ENCODE data around the gene KLHDC3. TPM values are rescaled to one million over a fixed set of nuclear protein-coding genes. Genes with fewer than 3 reads are reported as not detected.

KLHDC3 gene, protein sequence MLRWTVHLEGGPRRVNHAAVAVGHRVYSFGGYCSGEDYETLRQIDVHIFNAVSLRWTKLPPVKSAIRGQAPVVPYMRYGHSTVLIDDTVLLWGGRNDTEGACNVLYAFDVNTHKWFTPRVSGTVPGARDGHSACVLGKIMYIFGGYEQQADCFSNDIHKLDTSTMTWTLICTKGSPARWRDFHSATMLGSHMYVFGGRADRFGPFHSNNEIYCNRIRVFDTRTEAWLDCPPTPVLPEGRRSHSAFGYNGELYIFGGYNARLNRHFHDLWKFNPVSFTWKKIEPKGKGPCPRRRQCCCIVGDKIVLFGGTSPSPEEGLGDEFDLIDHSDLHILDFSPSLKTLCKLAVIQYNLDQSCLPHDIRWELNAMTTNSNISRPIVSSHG
- polyA plus RNA-seq (ENCODE audit: insufficient read length in 4 of 4): 100 to 1,000 TPM in 1 of 4 donors, 10 to 100 TPM in 3; 90.6 to 112 (median 95.0) TPM

DNA sequence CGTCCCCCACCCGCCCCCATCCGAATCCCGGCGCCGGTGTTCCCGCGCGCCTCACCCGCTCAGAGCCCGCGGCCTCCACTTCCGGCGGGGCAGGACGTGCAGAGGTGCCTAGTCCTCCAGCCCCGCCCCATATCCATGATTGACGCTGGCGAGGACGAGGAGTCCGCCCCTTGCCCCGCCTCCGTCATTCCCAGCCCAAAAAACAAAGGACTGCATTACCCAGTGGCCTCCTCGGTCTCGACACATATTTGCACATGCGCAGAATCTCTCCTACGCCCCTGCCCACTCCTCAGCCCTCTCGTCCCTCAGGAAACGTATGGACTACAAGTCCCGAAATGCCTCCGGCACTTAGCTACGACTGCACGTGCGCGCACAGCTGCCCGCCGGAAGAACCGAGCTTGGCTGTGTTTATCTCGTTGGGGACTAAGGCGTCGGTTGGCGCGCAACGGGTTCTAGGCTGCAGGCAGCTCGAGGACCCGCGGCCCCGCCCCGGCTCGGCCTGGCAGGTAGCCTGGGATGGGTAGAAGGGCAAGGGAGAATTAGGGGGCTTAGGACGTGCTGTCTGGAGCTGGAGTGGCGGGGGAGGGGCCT, at the start of gene KLHDC3, which contains the start of gene MEA1:
TSS of gene KLHDC3 (plus strand) at position 407 of the 591 bp plus-strand sequence. CDS start 2,944 bp downstream, outside the sequence.
TSS of gene MEA1 (minus strand) at position 104 of the 591 bp plus-strand sequence. CDS start 133 bp downstream, outside the sequence.
- DNase-seq (ENCODE audit: low read depth in 4 of 4, low spot score in 3 of 4): peak; percentile 99 to 100 (median 100)

DNA sequence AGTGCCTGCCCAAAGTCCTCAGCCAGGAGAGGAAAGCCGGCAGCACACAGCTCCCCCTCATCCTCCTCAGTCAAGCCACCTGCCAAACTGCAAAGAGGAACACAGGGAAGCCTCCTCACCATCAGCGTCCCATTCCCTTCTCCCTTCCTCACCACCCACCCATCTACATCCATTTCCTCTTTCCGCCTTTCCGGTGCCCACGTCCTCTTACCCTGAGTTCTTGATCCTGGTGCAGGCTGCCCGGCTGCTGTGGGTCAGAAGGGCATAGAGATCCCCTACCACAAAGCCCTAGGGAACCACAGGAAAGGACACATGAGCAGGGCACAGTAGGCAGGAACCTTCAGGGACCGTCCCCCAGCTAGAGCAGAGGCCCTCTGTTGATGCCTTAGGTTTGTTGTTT, 47.5 kb upstream of the KLHDC3 start:
- no peak for DNase-seq (ENCODE audit: low read depth in 4 of 4, low spot score in 3 of 4)

GRCh38 chr6:42967228-42967627, 46.8 kb upstream of the KLHDC3 start:
- DNase-seq (ENCODE audit: low read depth in 4 of 4, low spot score in 3 of 4): no peak

GRCh38 chr6:42968126-42968701, 45.8 kb upstream of the KLHDC3 start:
- no peak for DNase-seq (ENCODE audit: low read depth in 4 of 4, low spot score in 3 of 4)

DNA sequence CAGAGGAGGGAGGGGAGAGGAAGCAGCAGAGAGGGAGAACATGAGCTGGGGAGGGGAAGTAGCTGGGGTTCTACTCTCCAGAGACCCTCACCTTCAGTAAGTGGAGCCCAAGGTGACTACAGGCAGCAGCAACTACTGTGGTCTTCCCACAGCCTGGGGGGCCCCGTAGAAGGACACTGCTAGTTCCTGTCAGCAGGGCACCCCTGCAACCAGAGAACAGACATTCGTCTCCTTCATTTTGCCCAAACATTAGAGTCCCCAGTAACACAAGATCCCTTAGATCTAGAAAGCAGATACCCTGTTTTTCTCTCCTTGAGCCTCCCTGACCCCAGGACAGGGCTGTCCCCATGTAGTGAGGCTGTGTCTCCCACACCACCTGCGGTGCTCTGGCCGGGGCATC, 45.3 kb upstream of the KLHDC3 start:
- no peak for DNase-seq (ENCODE audit: low read depth in 4 of 4, low spot score in 3 of 4)

DNA sequence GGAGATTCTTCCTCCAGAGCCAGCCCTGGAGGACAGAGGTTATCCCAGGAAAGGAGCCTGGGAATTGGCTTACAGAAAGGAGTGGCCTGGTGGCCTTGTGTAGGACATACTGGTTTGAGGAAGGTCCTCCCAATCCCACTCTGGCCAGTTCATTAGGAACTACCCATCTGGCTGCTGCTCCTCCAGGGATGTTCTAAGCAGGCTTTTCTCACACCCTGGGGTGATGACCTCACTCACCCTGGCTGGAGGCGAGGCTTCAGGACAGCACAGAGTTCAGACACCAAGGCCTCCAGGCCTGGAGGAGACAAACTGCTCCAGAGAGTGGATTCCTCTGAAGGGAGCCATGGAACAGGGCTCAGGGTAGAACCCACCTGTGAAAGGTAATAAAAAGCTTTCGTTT, 44.6 kb upstream of the KLHDC3 start:
- DNase-seq (ENCODE audit: low read depth in 4 of 4, low spot score in 3 of 4): no peak

DNA sequence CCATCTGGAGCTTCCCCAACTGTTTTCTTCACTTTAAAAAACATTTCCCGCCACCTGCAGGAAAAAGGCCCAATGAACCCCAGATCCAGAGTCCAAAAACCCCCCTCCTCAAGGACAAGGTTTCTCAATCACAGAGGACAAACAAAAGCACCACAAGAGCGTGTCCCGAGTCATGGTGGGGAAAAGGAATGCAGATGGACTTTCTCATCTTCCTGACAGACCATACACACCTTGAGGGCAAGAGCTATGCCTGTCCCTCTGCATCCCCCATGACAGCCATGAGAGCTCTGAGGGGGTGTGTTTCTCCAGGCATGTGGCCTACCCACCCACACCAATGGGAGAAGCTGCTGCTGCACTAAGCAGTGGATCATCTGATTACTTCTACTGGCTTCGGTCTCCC, 44.1 kb upstream of the KLHDC3 start:
- no peak for DNase-seq (ENCODE audit: low read depth in 4 of 4, low spot score in 3 of 4)

DNA sequence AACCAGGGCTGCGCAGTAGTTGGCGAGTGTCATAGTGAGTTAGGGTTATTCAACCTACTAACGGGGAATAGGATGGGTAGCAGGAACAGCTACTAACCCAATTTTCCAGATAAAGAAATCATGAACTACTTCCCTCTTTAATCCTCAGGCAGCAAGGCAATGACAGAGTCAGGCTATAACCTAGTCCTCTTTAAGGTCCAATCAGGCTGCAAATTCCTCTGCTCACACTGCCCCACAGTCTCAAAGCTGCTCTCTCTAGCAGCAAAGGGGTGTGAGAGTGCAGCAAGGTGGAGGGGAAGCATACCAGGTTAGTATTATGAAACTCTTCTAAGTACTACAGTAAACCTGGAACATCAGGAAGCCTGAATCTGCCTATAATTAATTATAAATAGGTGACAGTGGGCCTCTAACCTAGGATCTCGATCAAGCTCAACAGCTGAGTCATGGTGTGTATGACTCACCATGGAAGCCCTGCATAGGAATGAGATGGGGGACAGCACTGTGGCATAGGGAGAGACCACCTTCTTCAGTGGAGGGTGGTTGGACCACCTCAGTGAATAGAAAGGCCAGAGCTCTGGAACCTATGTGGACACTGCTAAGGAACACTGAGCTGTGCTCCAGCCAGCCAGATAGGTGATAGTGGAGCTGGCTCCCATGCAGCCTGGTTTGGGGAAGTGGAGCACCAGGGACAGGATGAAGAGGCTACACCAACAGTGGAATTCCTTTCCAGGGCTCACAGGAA, 43.0 kb upstream of the KLHDC3 start:
- no peak for DNase-seq (ENCODE audit: low read depth in 4 of 4, low spot score in 3 of 4)

DNA sequence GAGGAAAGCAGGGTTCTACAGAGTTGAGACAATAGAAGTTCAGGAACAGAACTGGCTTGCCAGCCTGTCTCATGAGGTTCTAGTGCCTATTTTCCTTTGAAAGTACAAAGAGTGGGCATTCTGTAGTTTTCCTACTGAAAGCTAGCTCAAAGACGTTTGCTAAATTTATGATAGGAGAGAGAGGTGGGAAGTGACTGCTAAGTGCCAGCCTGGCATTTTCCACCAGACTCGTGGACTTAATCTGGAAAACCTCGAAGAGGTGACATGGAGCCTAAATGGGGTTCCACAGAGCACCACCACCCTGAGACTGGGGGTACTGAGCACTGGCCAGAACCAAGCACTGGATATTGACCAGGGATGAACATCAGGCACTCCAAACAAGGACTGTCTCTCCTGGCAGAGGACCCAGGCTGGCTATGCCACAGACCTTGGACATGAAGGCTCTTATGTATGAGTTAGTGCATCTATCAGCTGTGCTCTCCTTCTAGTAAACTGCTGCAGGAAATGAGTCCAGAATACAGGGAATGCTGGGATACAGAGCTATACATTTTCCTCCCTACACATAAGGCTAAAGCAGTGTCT, 42.2 kb upstream of the KLHDC3 start:
- no peak for DNase-seq (ENCODE audit: low read depth in 4 of 4, low spot score in 3 of 4)

DNA sequence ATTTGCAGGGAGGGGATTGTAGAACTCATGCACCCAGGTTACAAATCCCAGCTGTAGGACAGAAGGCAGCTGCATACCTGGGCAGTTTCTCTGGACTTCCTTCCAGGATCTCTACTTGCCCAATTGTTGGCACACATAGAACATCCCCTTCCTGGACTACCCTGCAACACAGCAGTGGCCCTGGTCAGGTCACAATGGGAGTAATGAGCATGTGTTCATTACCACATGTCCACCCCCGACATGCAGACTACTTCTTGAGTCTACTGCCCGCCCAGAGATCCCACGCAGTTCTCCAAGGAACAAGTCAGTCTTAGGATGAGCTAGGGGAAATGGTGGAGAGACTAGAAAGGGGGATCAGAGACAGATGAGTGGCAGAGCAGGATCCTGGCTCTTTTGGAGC, 40.1 kb upstream of the KLHDC3 start:
- no peak for DNase-seq (ENCODE audit: low read depth in 4 of 4, low spot score in 3 of 4)

DNA sequence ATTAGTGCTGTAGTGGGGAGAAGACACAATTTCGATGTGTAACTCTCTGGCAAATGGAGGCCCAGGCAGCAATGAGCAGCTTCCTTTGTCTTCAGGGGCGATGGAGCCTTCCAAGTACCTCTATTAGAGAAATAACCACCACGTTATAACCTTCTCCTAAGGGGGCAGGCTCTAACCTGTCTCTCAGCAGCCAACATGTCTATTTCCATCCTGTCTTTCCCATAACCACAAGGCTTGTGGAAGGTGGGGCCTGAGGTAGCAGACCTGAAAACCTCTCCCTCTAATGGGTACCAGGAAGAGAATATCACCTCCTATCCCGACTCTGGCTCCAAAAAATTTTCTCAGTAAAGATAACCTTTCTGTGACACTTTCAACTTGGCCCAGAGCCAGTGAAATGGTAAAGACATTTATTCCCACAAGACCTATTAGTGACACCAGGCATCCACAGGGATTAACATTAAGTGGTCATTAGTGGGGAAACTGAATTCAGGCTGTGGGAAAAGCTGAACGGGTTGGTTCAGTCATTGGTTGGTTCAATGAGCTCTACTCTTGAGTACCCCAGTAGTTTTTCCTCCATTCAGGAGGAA, 39.0 kb upstream of the KLHDC3 start:
- DNase-seq (ENCODE audit: low read depth in 4 of 4, low spot score in 3 of 4): no peak

DNA sequence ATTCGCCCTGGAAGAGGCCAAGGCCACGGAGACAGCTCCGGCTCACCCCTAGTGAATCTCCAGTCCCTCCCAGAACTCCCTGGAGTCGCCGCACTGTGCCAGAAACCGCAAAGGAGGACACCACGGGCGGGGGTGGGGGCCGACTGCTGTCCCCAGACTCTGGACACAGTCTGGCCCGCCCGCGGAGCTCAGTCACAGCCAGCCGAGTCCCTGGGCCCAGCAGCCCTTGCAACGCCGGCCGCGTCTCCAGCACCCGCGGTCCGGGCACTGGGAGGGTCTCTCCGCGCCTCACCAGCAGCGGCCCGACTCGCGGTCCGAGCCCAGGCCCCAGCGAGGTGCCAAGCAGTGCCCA, 35.6 kb upstream of the KLHDC3 start:
- DNase-seq (ENCODE audit: low read depth in 4 of 4, low spot score in 3 of 4): no peak

DNA sequence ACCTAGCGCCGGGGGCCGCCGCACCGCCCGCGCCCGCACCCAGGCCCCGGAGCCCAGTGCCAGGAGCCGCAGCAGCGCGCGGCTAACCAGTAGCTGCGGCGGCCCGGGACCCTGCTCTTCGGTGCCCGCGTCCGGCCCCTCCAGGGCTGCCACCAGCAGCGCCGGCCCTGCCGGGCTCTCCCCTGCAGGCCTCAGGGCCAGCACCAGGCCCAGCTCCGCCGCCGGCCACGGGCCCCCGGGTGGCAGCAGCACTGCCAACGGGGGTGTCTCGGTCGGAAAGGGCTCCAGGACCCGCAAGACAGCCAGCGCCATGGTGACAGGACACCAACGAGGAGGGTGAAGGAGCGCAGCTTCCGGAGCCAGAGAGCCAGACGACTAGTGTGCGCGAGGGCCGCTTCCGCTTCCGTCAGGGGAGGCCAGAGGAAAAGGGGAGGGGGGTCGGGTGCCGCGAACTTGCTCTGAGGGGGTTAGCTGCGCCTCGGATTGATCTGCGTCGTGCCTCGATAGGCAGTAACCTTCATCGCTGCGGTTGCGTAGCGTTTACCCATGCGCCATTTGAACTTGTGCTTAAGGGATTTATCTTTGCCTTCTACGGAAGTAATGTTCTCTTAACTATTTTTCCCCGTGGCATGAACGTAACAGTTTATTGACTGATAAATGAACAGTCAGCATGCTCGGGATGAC, 35.1 kb upstream of the KLHDC3 start, which contains the start of gene PEX6:
TSS of gene PEX6 (minus strand) at position 343 of the 684 bp plus-strand sequence. CDS start at position 312, 31 bp downstream.
- peak in 1 of 4 donors; percentile 62 for DNase-seq (ENCODE audit: low read depth in 4 of 4, low spot score in 3 of 4)

DNA sequence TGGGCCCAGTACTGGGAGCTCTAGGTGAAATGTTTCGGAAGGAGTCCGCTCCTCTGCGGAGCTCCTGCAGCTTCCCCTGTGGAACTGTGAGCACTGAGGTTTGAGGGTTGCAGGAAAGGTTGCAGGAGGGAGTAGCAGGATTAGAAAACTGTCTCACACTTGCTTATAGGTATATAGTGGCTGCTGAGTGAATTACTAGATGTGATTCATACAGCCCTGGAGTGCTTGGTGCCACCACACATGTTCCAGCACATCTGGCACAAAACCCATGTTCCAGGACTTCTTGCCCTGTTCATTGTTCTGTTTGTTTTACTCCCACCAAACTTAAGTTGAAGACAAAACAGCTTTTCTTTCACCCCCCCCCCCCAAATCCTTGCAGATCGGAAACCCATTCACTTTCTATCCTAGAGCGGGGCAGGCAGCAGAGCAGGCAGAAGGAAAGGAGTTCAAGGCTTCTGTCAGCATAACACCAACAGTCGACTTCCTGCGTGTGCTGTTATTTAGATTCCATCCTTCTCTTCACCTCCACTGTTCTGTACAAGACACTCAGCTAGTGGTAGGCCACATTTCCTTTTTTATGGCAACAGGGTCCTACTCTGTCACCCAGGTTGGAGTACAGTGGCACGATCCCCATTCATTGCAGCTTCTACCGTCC, 34.4 kb upstream of the KLHDC3 start:
- no peak for DNase-seq (ENCODE audit: low read depth in 4 of 4, low spot score in 3 of 4)

DNA sequence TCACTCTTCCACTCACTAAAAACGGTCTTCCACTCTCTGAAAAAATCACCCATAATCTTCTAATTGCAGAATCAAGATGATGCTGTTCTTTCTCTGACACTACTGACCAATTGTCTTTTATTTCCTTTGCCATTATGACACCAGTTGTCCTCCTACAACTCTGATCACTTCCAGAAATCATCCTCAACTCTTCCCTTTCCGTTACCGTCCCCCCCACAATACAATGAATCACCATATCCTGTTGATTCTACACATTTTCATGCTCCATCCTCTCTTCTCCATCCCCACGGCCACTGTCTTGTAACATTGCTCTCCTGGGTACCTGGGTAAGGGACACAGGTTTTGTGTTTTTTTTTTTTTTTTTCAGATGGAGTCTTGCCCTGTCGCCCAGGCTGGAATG, 32.2 kb upstream of the KLHDC3 start:
- no peak for DNase-seq (ENCODE audit: low read depth in 4 of 4, low spot score in 3 of 4)

DNA sequence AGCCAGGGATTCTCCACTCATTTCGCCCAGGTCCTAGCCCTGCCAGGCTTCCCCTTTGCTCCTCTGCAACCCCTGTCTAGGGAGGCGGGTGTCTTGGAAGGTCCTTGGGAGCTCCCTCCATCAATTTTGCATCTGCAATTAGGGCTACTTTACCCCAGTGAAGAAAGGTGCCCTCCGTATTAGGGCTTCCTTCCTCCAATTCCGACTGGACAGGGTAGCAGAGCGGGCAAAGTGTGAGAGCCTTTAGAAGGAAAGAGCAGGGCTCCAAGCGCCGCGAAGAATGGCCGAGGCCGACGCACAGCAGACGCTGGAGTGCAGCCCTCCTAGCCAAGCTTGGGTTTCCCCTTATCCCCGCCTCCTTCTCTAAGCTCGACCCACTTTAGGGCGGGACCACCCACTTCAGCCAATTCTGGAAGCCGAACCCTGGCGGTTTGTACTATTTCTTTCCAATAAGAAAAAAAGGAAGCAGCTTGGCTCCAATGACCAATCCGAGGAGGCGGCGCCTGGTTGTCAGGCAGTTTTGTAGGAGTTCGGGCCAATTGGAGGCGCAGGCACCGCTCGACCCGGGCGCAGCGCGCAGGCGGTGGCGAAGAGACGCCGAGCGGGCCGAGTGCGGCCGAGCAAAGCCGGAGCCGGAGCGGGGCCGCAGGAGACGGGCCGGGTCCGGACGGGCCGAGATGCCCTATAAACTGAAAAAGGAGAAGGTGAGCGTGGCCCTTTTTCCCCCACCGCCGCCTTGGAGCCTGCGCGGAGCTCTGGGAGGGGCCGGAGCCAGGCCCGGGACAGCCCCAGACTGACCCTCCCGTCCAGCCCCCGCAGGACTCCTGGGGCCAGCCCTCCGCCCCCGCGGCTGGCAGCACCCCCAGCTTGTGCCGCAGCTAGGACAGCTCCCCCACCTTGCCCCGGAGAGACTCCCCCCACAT, 29.8 kb upstream of the KLHDC3 start, which contains the start of gene PPP2R5D:
TSS of gene PPP2R5D (plus strand) at position 570 of the 923 bp plus-strand sequence. CDS start at position 678, 108 bp downstream.
- DNase-seq (ENCODE audit: low read depth in 4 of 4, low spot score in 3 of 4): peak; percentile 90 to 98 (median 96)

DNA sequence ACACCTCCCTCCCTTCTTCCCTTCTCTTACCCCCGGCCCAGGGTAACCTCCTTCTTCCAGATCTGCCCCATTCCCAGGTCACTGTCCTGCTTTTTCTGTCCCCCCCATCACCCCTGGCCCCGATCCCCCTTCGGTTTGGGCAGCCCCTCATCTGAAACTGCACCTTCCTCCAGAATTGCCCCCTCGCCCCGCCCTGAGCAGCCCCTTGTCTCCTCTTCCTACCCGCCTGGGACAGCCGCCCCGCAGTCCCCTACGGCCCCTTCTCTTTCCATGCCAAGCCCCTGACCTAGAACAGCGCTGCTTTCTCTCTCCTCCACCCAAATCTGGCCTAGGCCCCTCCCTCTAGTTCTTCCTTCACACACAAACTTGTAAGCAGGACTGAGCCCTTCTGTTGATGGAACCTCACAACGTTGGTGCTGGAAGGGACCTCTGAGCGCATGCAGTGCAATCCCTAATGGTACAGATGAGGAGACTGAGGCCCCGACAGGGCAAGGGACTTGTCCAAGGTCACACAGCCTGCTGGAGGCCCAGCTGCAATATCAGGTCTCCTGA, 29.0 kb upstream of the KLHDC3 start:
- no peak for DNase-seq (ENCODE audit: low read depth in 4 of 4, low spot score in 3 of 4)
